GM13977 (cell line): ENCODE data around the gene OPHN1.
"Not testable (repeated sequence)": the region's sequence is repeated elsewhere in the genome, so short reads cannot be mapped to it uniquely, and the experiment has no call there.

Source experiments
- DNase-seq: peaks from one replicate; pipeline ENCODE4 v3.0.0; 2012; ENCODE audit warnings: low spot score
- CTCF ChIP-seq: IDR thresholded peaks from 2 replicates; pipeline ENCODE4 v1.5.1; 2012; ENCODE audit warnings: mild to moderate bottlenecking, control low read depth; ENCODE audit not compliant: insufficient read depth; ENCODE audit errors: extremely low read depth, missing control alignments
- in situ Hi-C: fragments of 300-500 bp; cut with MboI; formaldehyde crosslinking; loops from one replicate; pipeline ENCODE4 v1.12.0; 2022; ENCODE audit warnings: low sequenced_read_pairs, low pct_unique_long_range_greater_than_20kb, mixed read lengths, inconsistent platforms; ENCODE audit not compliant: unreplicated experiment

The OPHN1 gene

DNA sequence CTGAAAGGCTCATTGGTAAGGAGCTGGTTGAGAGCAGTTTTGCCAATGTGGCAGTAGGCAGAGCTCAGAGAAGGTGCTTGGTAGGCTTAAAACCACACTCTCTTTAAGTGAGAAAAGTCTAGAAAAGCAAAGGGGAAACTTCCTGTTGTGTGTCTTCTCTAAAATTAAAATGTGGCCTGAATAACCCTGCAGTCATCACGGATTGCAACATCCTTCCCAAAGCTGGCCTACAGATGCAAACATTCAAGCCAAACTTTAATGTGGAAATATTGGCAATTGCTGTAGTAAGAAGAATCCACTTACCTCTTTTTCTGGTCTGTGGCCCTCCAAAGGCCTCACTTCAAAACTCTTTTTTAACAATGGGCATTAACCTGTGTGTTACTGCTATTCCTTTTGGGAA lies 348.5 kb downstream of the OPHN1 start:
- TF ChIP-seq CTCF, result no peak
- in situ Hi-C loops, result no loop called here

GRCh38 chrX:68083510-68083909 lies 349.8 kb downstream of the OPHN1 start:
- no peak for DNase-seq
- TF ChIP-seq CTCF, result no peak
- in situ Hi-C loops, result no loop called here

More for the DNA sequence above, 348.5 kb downstream of the OPHN1 start:
- DNase-seq, result no peak

- no peak for TF ChIP-seq CTCF
- in situ Hi-C loops, result no loop called here
- no peak for DNase-seq
Observed at GRCh38 chrX:68079961-68080360, 353.3 kb downstream of the OPHN1 start.

GRCh38 chrX:68078801-68079200 lies 354.5 kb downstream of the OPHN1 start:
- DNase-seq, in situ Hi-C loops: not testable (repeated sequence)

DNA sequence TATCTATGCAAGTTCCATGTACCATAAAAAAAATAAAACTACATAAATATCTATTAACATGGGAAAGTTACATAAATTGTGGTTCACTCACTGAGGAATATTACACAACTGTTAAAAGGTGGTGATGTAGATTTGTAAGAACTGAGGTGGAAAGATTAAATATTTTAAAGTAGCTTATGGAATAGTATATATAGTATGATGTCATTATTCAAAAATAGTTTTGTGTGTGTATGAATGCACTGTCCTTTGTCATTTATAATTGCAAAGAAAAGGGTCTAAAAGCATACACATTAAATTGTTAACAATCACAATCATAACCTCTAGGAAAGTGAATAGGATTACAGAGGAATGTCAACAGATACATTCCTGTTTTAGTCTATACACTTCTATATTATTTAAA lies 355.9 kb downstream of the OPHN1 start:
- no peak for TF ChIP-seq CTCF
- DNase-seq, result no peak
- in situ Hi-C loops, result no loop called here

DNA sequence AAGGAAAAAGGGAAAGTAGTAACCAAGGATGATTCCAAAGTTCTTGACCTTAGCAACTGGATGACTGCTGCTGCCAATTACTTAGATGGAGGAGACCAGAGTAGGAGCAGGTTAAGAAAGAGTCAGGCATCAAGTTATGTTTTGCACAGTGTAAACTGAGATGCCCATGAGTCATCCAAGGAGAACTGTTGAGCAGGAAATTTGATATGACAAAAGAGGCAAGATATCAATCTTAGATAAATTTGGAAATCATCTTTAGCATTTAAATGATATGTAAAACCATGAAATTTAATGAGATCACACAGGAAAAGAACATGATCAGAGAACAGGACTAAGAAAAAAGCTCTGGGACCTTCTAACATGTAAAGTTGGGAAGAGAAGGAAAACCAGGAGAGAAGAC lies 361.3 kb downstream of the OPHN1 start:
- no peak for DNase-seq
- TF ChIP-seq CTCF, result no peak
- in situ Hi-C loops, result no loop called here

- in situ Hi-C loops, DNase-seq: not testable (repeated sequence)
Observed at GRCh38 chrX:68070119-68070518, 363.2 kb downstream of the OPHN1 start.

- in situ Hi-C loops, result no loop called here
- no peak for DNase-seq
- TF ChIP-seq CTCF, result no peak
Observed at GRCh38 chrX:68061206-68061535, 372.1 kb downstream of the OPHN1 start.
